Tibial nerve (tissue), 4 donors: ENCODE results near the gene ELP4.

Experiments
- CTCF ChIP-seq, 5 experiments: fragments of 200-600 bp in 3 of 5; fragments of 450-650 bp in 2 of 5; sonication (generic) in 3 of 5; IDR thresholded peaks; one replicate each; pipeline ENCODE4 v1.5.1; 2016 to 2019; ENCODE audit warnings: antibody characterized with exemption in 5 of 5, mild to moderate bottlenecking in 3 of 5, moderate library complexity in 2 of 5
- EP300 ChIP-seq, 2 donors: sonication (generic); formaldehyde crosslinking; IDR thresholded peaks; one replicate each; pipeline ENCODE4 v1.6.1; 2017; ENCODE audit warnings: antibody characterized with exemption in 2 of 2, mild to moderate bottlenecking in 1 of 2
- POLR2A ChIP-seq, 2 donors: fragments of 450-650 bp; IDR thresholded peaks; one replicate each; pipeline ENCODE4 v1.6.1; 2017; ENCODE audit warnings: antibody characterized with exemption in 2 of 2, mild to moderate bottlenecking in 2 of 2, moderate library complexity in 2 of 2

- TF ChIP-seq CTCF (IDR thresholded peaks at IDR 0.05) (no peak), EP300 (IDR thresholded peaks at IDR 0.05) (no peak), POLR2A (IDR thresholded peaks at IDR 0.05) (no peak)
Observed at GRCh38 chr11:31757260-31757835, 247.8 kb downstream of the ELP4 start.
